PC-3 (cell line): ENCODE results near the gene SEC23A. TPM values are rescaled to one million over a fixed set of nuclear protein-coding genes. Genes with fewer than 3 reads are reported as not detected.

ENCODE experiments used
- ATAC-seq: fragments of 200-7000 bp; cut with Tn5 transposase; 2 replicates; pipeline ENCODE4 v1.9.1; 2020; ENCODE audit warnings: mild to moderate bottlenecking, moderate library complexity
- BruUV-seq: library from RNA; stranded (reverse); fragments of 400-500 nt; replicated peaks from 2 replicates; lab custom pipeline; 2021; lab: Mats Ljungman, UMichigan
- CTCF ChIA-PET: fragments of 300-600 bp; sonication (Branson Sonifier 250); formaldehyde crosslinking; loops from one replicate; lab custom pipeline; 2022; ENCODE audit warnings: antibody characterized with exemption; lab: Charles Lee
- POLR2A ChIA-PET: fragments of 300-600 bp; sonication (Branson Sonifier 250); formaldehyde crosslinking; loops from one replicate; lab custom pipeline; 2022; ENCODE audit warnings: antibody characterized with exemption; ENCODE audit not compliant: unreplicated experiment; lab: Charles Lee
- DNase-seq: peaks from one replicate; pipeline ENCODE4 v3.0.0-alpha.2; 2015
- H2AFZ ChIP-seq: fragments of 300-600 bp; sonication (generic); 2 replicates; pipeline ENCODE4 v1.6.0; 2016; ENCODE audit warnings: antibody characterized with exemption, low read length
- H3F3A ChIP-seq: fragments of 300-600 bp; sonication (generic); one replicate; pipeline ENCODE4 v1.6.0; 2017; ENCODE audit warnings: antibody characterized with exemption, low read length, control low read depth, mild to moderate bottlenecking; ENCODE audit not compliant: unreplicated experiment
- H3K27ac ChIP-seq: fragments of 300-600 bp; sonication (generic); 2 replicates; pipeline ENCODE4 v1.5.1; 2016; ENCODE audit warnings: mild to moderate bottlenecking, low read length
- H3K27me3 ChIP-seq: fragments of 300-600 bp; sonication (generic); 2 replicates; pipeline ENCODE4 v1.6.1; 2016; ENCODE audit warnings: low read length, mixed read lengths
- H3K36me3 ChIP-seq: fragments of 300-600 bp; sonication (generic); 2 replicates; pipeline ENCODE4 v1.6.1; 2016; ENCODE audit warnings: low read depth, mixed run types, low read length, mixed read lengths
- H3K4me1 ChIP-seq: fragments of 300-600 bp; sonication (generic); 2 replicates; pipeline ENCODE4 v1.5.1; 2016; ENCODE audit warnings: low read length; ENCODE audit not compliant: insufficient read depth
- H3K4me2 ChIP-seq: fragments of 300-600 bp; sonication (generic); 2 replicates; pipeline ENCODE4 v1.6.0; 2016; ENCODE audit warnings: low read length
- H3K4me3 ChIP-seq: fragments of 300-600 bp; sonication (generic); 2 replicates; pipeline ENCODE4 v1.5.1; 2016; ENCODE audit warnings: mild to moderate bottlenecking, low read length, mixed read lengths
- H3K79me2 ChIP-seq: fragments of 300-600 bp; sonication (generic); 2 replicates; pipeline ENCODE4 v1.6.1; 2017; ENCODE audit warnings: low read length, mixed read lengths
- H3K9ac ChIP-seq: fragments of 300-600 bp; sonication (generic); 2 replicates; pipeline ENCODE4 v1.6.0; 2016; ENCODE audit warnings: mild to moderate bottlenecking, low read length
- H3K9me2 ChIP-seq: fragments of 300-600 bp; sonication (generic); replicated peaks from 2 replicates; pipeline ENCODE4 v1.6.1; 2016; ENCODE audit warnings: mixed run types, low read length, mixed read lengths
- H3K9me3 ChIP-seq: fragments of 300-600 bp; sonication (generic); 2 replicates; pipeline ENCODE4 v1.6.1; 2016; ENCODE audit warnings: low read length, mixed read lengths
- H4K20me1 ChIP-seq: fragments of 300-600 bp; sonication (generic); 2 replicates; pipeline ENCODE4 v1.6.1; 2016; ENCODE audit warnings: low read length, mixed read lengths
- CTCF ChIP-seq: fragments of 300-600 bp; sonication (generic); conservative IDR thresholded peaks from 2 replicates; pipeline ENCODE4 v1.5.1; 2017; ENCODE audit warnings: antibody characterized with exemption, low read depth, mild to moderate bottlenecking, low read length
- EZH2 ChIP-seq: fragments of 300-600 bp; sonication (generic); IDR thresholded peaks from one replicate; pipeline ENCODE4 v1.6.1; 2017; ENCODE audit warnings: antibody characterized with exemption, mild to moderate bottlenecking, low read length; ENCODE audit not compliant: unreplicated experiment
- EZH2phosphoT487 ChIP-seq: fragments of 300-600 bp; sonication (generic); IDR thresholded peaks from 2 replicates; pipeline ENCODE4 v1.6.1; 2018; ENCODE audit warnings: mild to moderate bottlenecking, antibody characterized with exemption, low read length, borderline replicate concordance
- intact Hi-C: fragments of 100-400 bp; cut with micrococcal nuclease; formaldehyde crosslinking; loops from 2 replicates; pipeline ENCODE4 v1.9.0; 2023
- total RNA-seq: library from RNA; depleted of rRNA; stranded (reverse); fragments of >200 nt; gene quantifications from 2 replicates; pipeline ENCODE4 v1.2.3, GENCODE V29; 2014

SEC23A gene
- total RNA-seq, 1 experiment from 2014 or later = 67.0 TPM

GRCh38 chr14:39015964-39016577 lies 87.0 kb downstream of the SEC23A start:
- no peaks in the 10 kb centered on the region for H3K9me3 ChIP-seq
- H3K79me2 ChIP-seq = no peaks in the 10 kb centered on the region
- no peak overlapping the region for H2AFZ ChIP-seq
- no peak overlapping the region for H3K27ac ChIP-seq
- H3K9ac ChIP-seq = no peak overlapping the region
- H3K36me3 ChIP-seq = no peaks in the 10 kb centered on the region; the same call in 1 of the 2 replicates
- H3K4me3 ChIP-seq = no peak overlapping the region
- H3K4me2 ChIP-seq = no peak overlapping the region
- CTCF ChIA-PET = interaction anchor here (0.7 kb wide), 1 partner anchor 148 kb away, joined by 6 read pairs; no protein-coding TSS in a partner anchor
- no peaks in the 10 kb centered on the region for H3K4me1 ChIP-seq
- no peaks in the 10 kb centered on the region for H4K20me1 ChIP-seq
- no peaks in the 10 kb centered on the region for H3F3A ChIP-seq
- DNase-seq = no peak
- no TSS peak for BruUV-seq
- no peak for TF ChIP-seq EZH2phosphoT487
- TF ChIP-seq CTCF = no peak
- TF ChIP-seq EZH2 = no peak
- no peaks in the 10 kb centered on the region for H3K9me2 ChIP-seq
- no peak for ATAC-seq
- intact Hi-C loops = loop anchor here (1.0 to 2.0 kb wide), 4 partner anchors 75 to 1113 kb away; no protein-coding TSS in a partner anchor
- POLR2A ChIA-PET = interaction anchor here (0.6 kb wide), 1 partner anchor 26 kb away, joined by 3 read pairs; no protein-coding TSS in a partner anchor
- no peaks in the 10 kb centered on the region for H3K27me3 ChIP-seq

- H3K27ac ChIP-seq = no peak overlapping the region
- no peaks in the 10 kb centered on the region for H3K27me3 ChIP-seq
- no TSS peak for BruUV-seq
- ATAC-seq (peak; percentile 64; the same call in 1 of the 2 replicates), DNase-seq (peak; percentile 66)
- no peak overlapping the region for H3K4me3 ChIP-seq
- intact Hi-C loops = loop anchor here (1.0 to 2.0 kb wide), 4 partner anchors 75 to 1112 kb away; no protein-coding TSS in a partner anchor
- no peak overlapping the region for H3K9ac ChIP-seq
- ChIA-PET CTCF (interaction anchor here (0.5 to 0.7 kb wide), 2 partner anchors 148 to 1328 kb away, joined by 5 to 6 read pairs; no protein-coding TSS in a partner anchor), POLR2A (interaction anchor here (0.6 kb wide), 1 partner anchor 26 kb away, joined by 3 read pairs; no protein-coding TSS in a partner anchor)
- no peaks in the 10 kb centered on the region for H3K9me3 ChIP-seq
- no peaks in the 10 kb centered on the region; the same call in 1 of the 2 replicates for H3K36me3 ChIP-seq
- TF ChIP-seq EZH2phosphoT487 (no peak), EZH2 (no peak), CTCF (peak; percentile 91)
- no peaks in the 10 kb centered on the region for H3K79me2 ChIP-seq
- H3K4me1 ChIP-seq = no peaks in the 10 kb centered on the region
- no peak overlapping the region for H3K4me2 ChIP-seq
- no peaks in the 10 kb centered on the region for H3K9me2 ChIP-seq
- H4K20me1 ChIP-seq = no peaks in the 10 kb centered on the region
- H2AFZ ChIP-seq = no peak overlapping the region
- H3F3A ChIP-seq = no peaks in the 10 kb centered on the region
Measured at GRCh38 chr14:39015360-39015961, 87.6 kb downstream of the SEC23A start.
